WTC11 (cell line): Measurements from ENCODE around the gene FBXW2.

Experiments used
- AFF4 ChIP-seq: sonication (generic); formaldehyde crosslinking; IDR thresholded peaks from 2 replicates; pipeline ENCODE4 v1.8.1; 2023; ENCODE audit warnings: mild to moderate bottlenecking, missing genetic modification reagents, borderline replicate concordance
- ATF2 ChIP-seq: sonication (generic); formaldehyde crosslinking; IDR thresholded peaks from 2 replicates; pipeline ENCODE4 v1.8.1; 2022; ENCODE audit warnings: low read depth, missing genetic modification reagents, borderline replicate concordance
- ATF3 ChIP-seq: sonication (generic); formaldehyde crosslinking; conservative IDR thresholded peaks from 2 replicates; pipeline ENCODE4 v1.8.1; 2022; ENCODE audit warnings: mild to moderate bottlenecking, missing genetic modification reagents
- CREM ChIP-seq: sonication (generic); formaldehyde crosslinking; IDR thresholded peaks from 2 replicates; pipeline ENCODE4 v1.8.1; 2022; ENCODE audit warnings: mild to moderate bottlenecking, missing genetic modification reagents, moderate library complexity
- CTCF ChIP-seq: fragments of 200-600 bp; IDR thresholded peaks from 2 replicates; pipeline ENCODE4 v1.8.0; 2022; ENCODE audit warnings: antibody characterized with exemption
- E2F4 ChIP-seq: sonication (generic); formaldehyde crosslinking; IDR thresholded peaks from 2 replicates; pipeline ENCODE4 v1.8.1; 2022; ENCODE audit warnings: low read depth, mild to moderate bottlenecking, moderate library complexity, missing genetic modification reagents, borderline replicate concordance
- ESRRA ChIP-seq: sonication (generic); formaldehyde crosslinking; IDR thresholded peaks from 2 replicates; pipeline ENCODE4 v1.8.1; 2022; ENCODE audit warnings: mild to moderate bottlenecking, missing genetic modification reagents, borderline replicate concordance
- FOXP1 ChIP-seq: sonication (generic); formaldehyde crosslinking; IDR thresholded peaks from 2 replicates; pipeline ENCODE4 v1.8.0; 2022; ENCODE audit warnings: missing genetic modification reagents, mild to moderate bottlenecking, moderate library complexity, borderline replicate concordance
- HMGXB4 ChIP-seq: sonication (generic); formaldehyde crosslinking; IDR thresholded peaks from 2 replicates; pipeline ENCODE4 v1.8.1; 2023; ENCODE audit warnings: mild to moderate bottlenecking, moderate library complexity, missing genetic modification reagents
- JUN ChIP-seq: sonication (generic); formaldehyde crosslinking; IDR thresholded peaks from 2 replicates; pipeline ENCODE4 v1.8.0; 2023; ENCODE audit warnings: mild to moderate bottlenecking, missing genetic modification reagents
- MXD4 ChIP-seq: fragments of 250-450 bp; sonication (Bioruptor Pico); IDR thresholded peaks from 2 replicates; pipeline ENCODE4 v1.8.0; 2021; ENCODE audit warnings: mild to moderate bottlenecking, moderate library complexity, borderline replicate concordance
- SP1 ChIP-seq: sonication (generic); formaldehyde crosslinking; conservative IDR thresholded peaks from 2 replicates; pipeline ENCODE4 v1.8.1; 2022; ENCODE audit warnings: missing genetic modification reagents

- TF ChIP-seq SP1 (CRISPR knock-in tag): no peak
- TF ChIP-seq E2F4 (CRISPR knock-in tag): no peak
- no peak for TF ChIP-seq CTCF
- TF ChIP-seq FOXP1 (CRISPR knock-in tag): no peak
- TF ChIP-seq MXD4 (CRISPR knock-in tag): no peak
- no peak for TF ChIP-seq ATF2 (CRISPR knock-in tag)
- no peak for TF ChIP-seq HMGXB4 (CRISPR knock-in tag)
- no peak for TF ChIP-seq ATF3
- no peak for TF ChIP-seq JUN
- TF ChIP-seq ESRRA (CRISPR knock-in tag): no peak
- no peak for TF ChIP-seq CREM (CRISPR knock-in tag)
- TF ChIP-seq AFF4: no peak
Measured at GRCh38 chr9:120730654-120731514, 62.3 kb downstream of the FBXW2 start.
